H9 (cell line): ENCODE measurements around the gene NEDD4L. TPM values are rescaled to one million over a fixed set of nuclear protein-coding genes. Genes with fewer than 3 reads are reported as not detected.

Experiments
- DNase-seq: peaks from one replicate; pipeline ENCODE4 v3.0.0-alpha.2; 2017
- H2AFZ ChIP-seq: one replicate; pipeline ENCODE4 v1.6.1; 2013; ENCODE audit warnings: mild to moderate bottlenecking, low read length, control low read depth, moderate library complexity
- H2AK5ac ChIP-seq: 2 replicates; pipeline ENCODE4 v1.6.1; 2013; ENCODE audit warnings: low read length, control low read depth, mixed read lengths; ENCODE audit not compliant: insufficient read length
- H2BK120ac ChIP-seq: one replicate; pipeline ENCODE4 v1.6.1; 2013; ENCODE audit warnings: low read depth, mild to moderate bottlenecking, low read length, control low read depth, inconsistent platforms; ENCODE audit not compliant: poor library complexity, severe bottlenecking
- H2BK12ac ChIP-seq: 2 replicates; pipeline ENCODE4 v1.6.1; 2013; ENCODE audit warnings: low read length, control low read depth, mixed read lengths, low read depth; ENCODE audit not compliant: insufficient read length
- H2BK15ac ChIP-seq: 2 replicates; pipeline ENCODE4 v1.6.1; 2013; ENCODE audit warnings: low read depth, low read length, control low read depth
- H2BK20ac ChIP-seq: one replicate; pipeline ENCODE4 v1.6.1; 2013; ENCODE audit warnings: low read depth, mild to moderate bottlenecking, low read length, control low read depth, inconsistent platforms; ENCODE audit not compliant: poor library complexity, severe bottlenecking
- H2BK5ac ChIP-seq: 2 replicates; pipeline ENCODE4 v1.6.1; 2013; ENCODE audit warnings: low read length, control low read depth, mixed read lengths; ENCODE audit not compliant: insufficient read length
- H3K14ac ChIP-seq: 2 replicates; pipeline ENCODE4 v1.6.1; 2013; ENCODE audit warnings: low read length, control low read depth; ENCODE audit not compliant: insufficient read depth
- H3K18ac ChIP-seq: 2 replicates; pipeline ENCODE4 v1.6.1; 2013; ENCODE audit warnings: low read depth, mild to moderate bottlenecking, mixed read lengths, low read length, control low read depth; ENCODE audit not compliant: insufficient read length
- H3K23ac ChIP-seq: 2 replicates; pipeline ENCODE4 v1.6.1; 2013; ENCODE audit warnings: low read length, control low read depth, mixed read lengths, low read depth; ENCODE audit not compliant: insufficient read length
- H3K23me2 ChIP-seq: 2 replicates; pipeline ENCODE4 v1.6.1; 2013; ENCODE audit warnings: low read depth, mild to moderate bottlenecking, mixed read lengths, low read length, control low read depth; ENCODE audit not compliant: insufficient read length, poor library complexity, severe bottlenecking
- H3K27ac ChIP-seq: 2 replicates; pipeline ENCODE4 v1.5.1; 2013; ENCODE audit warnings: low read length, control low read depth, mixed read lengths, low read depth; ENCODE audit not compliant: insufficient read length
- H3K27me3 ChIP-seq: 2 replicates; pipeline ENCODE4 v1.6.1; 2013; ENCODE audit warnings: low read length, control low read depth, inconsistent platforms; ENCODE audit not compliant: insufficient read depth
- H3K4ac ChIP-seq: 2 replicates; pipeline ENCODE4 v1.6.1; 2013; ENCODE audit warnings: low read depth, mild to moderate bottlenecking, control low read depth, inconsistent platforms, low read length, moderate library complexity
- H3K4me1 ChIP-seq: 2 replicates; pipeline ENCODE4 v1.6.1; 2013; ENCODE audit warnings: low read length, control low read depth, inconsistent platforms; ENCODE audit not compliant: insufficient read depth
- H3K4me2 ChIP-seq: 2 replicates; pipeline ENCODE4 v1.6.1; 2013; ENCODE audit warnings: low read length, control low read depth, mixed read lengths; ENCODE audit not compliant: insufficient read length, insufficient read depth
- H3K56ac ChIP-seq: 2 replicates; pipeline ENCODE4 v1.6.1; 2013; ENCODE audit warnings: low read depth, mild to moderate bottlenecking, mixed read lengths, low read length, control low read depth; ENCODE audit not compliant: insufficient read length
- H3K79me1 ChIP-seq: 2 replicates; pipeline ENCODE4 v1.6.1; 2013; ENCODE audit warnings: low read depth, mild to moderate bottlenecking, moderate library complexity, low read length, control low read depth, inconsistent platforms; ENCODE audit not compliant: insufficient read depth, poor library complexity, severe bottlenecking
- H3K79me2 ChIP-seq: 2 replicates; pipeline ENCODE4 v1.6.1; 2013; ENCODE audit warnings: low read length, control low read depth, inconsistent platforms; ENCODE audit not compliant: insufficient read depth
- H3K9ac ChIP-seq: 2 replicates; pipeline ENCODE4 v1.6.1; 2013; ENCODE audit warnings: low read length, control low read depth, mixed read lengths; ENCODE audit not compliant: insufficient read length; ENCODE audit errors: extremely low read depth
- H3K9me3 ChIP-seq: one replicate; pipeline ENCODE4 v1.6.1; 2013; ENCODE audit warnings: low read depth, low read length, inconsistent platforms; ENCODE audit not compliant: control insufficient read depth
- H3T11ph ChIP-seq: one replicate; pipeline ENCODE4 v1.6.1; 2013; ENCODE audit warnings: mild to moderate bottlenecking, low read length, control low read depth, inconsistent platforms
- H4K20me1 ChIP-seq: one replicate; pipeline ENCODE4 v1.6.1; 2013; ENCODE audit not compliant: control insufficient read depth, insufficient read length, insufficient read depth
- H4K5ac ChIP-seq: 2 replicates; pipeline ENCODE4 v1.6.1; 2013; ENCODE audit warnings: low read depth, mild to moderate bottlenecking, mixed read lengths, low read length, control low read depth; ENCODE audit not compliant: insufficient read length
- H4K8ac ChIP-seq: replicated peaks from 2 replicates; pipeline ENCODE4 v1.6.1; 2013; ENCODE audit warnings: low read length, control low read depth, mixed read lengths, low read depth; ENCODE audit not compliant: insufficient read length
- H4K91ac ChIP-seq: 2 replicates; pipeline ENCODE4 v1.6.1; 2013; ENCODE audit warnings: low read depth, mild to moderate bottlenecking, moderate library complexity, mixed read lengths, low read length, control low read depth; ENCODE audit not compliant: insufficient read length
- H3K27ac Mint-ChIP-seq, 3 experiments: 2 replicates in 2 of 3; 3 replicates in 1 of 3; pipeline ENCODE4 v1.8.0; 2020 to 2021; ENCODE audit warnings: mixed read lengths in 3 of 3, mild to moderate bottlenecking in 1 of 3, moderate library complexity in 1 of 3
- H3K27me3 Mint-ChIP-seq: 2 replicates; pipeline ENCODE4 v1.8.0; 2021; ENCODE audit warnings: low read depth, mild to moderate bottlenecking, moderate library complexity, mixed read lengths
- H3K36me3 Mint-ChIP-seq, 3 experiments: 2 replicates in 2 of 3; 3 replicates in 1 of 3; pipeline ENCODE4 v1.8.0; 2020 to 2021; ENCODE audit warnings: low read depth in 3 of 3, mixed read lengths in 3 of 3; ENCODE audit not compliant: insufficient read depth in 1 of 3
- H3K4me1 Mint-ChIP-seq, 2 experiments: 2 replicates each; pipeline ENCODE4 v1.8.0; 2020; ENCODE audit warnings: mixed read lengths in 2 of 2
- H3K4me3 Mint-ChIP-seq, 2 experiments: 2 replicates in 1 of 2; 3 replicates in 1 of 2; pipeline ENCODE4 v1.8.0; 2020 to 2021; ENCODE audit warnings: mild to moderate bottlenecking in 2 of 2, mixed read lengths in 2 of 2, moderate library complexity in 1 of 2
- H3K9me3 Mint-ChIP-seq, 2 experiments: 2 replicates in 1 of 2; 3 replicates in 1 of 2; pipeline ENCODE4 v1.8.0; 2020; ENCODE audit warnings: mild to moderate bottlenecking in 2 of 2, mixed read lengths in 2 of 2, moderate library complexity in 1 of 2
- CTCF ChIP-seq: fragments of 200-600 bp; sonication (generic); conservative IDR thresholded peaks from 3 replicates; pipeline ENCODE4 v1.8.0; 2021; ENCODE audit warnings: antibody characterized with exemption, mild to moderate bottlenecking
- WGBS: extraction: QIAGEN DNeasy Blood & Tissue Kit; methylation state at CpG from one replicate; pipeline ENCODE4 v1.1.7; 2013; ENCODE audit warnings: missing lambda C conversion rate, low lambda C conversion rate, mixed read lengths; ENCODE audit not compliant: insufficient read length; ENCODE audit errors: extremely low coverage; 5-methylcytosine and 5-hydroxymethylcytosine counted together
- total RNA-seq: library from RNA; stranded (reverse); gene quantifications from 2 replicates; pipeline ENCODE4 v1.2.1, GENCODE V29; 2021

Gene NEDD4L
- total RNA-seq, 1 experiment from 2014 or later, result 76.3 TPM

GRCh38 chr18:58180738-58181353 is 136.8 kb downstream of the NEDD4L start:
- Histone ChIP-seq H3T11ph (no peak overlapping the region), H3K4me1 (no peaks in the 10 kb centered on the region; the same call in 1 of the 2 replicates), H4K20me1 (no peaks in the 10 kb centered on the region), H3K27ac (no peak overlapping the region), H3K4ac (no peak overlapping the region), H2AFZ (no peak overlapping the region), H3K56ac (no peak overlapping the region), H3K27me3 (no peaks in the 10 kb centered on the region), H2BK12ac (no peak overlapping the region), H3K23me2 (no peaks in the 10 kb centered on the region), H2BK5ac (no peak overlapping the region), H3K9me3 (no peaks in the 10 kb centered on the region), H4K91ac (no peak overlapping the region), H3K23ac (no peak overlapping the region), H4K8ac (no peak overlapping the region), H2BK20ac (no peak overlapping the region), H2BK15ac (no peak overlapping the region), H3K14ac (no peak overlapping the region), H3K4me2 (no peak overlapping the region), H4K5ac (no peak overlapping the region), H3K79me1 (no peaks in the 10 kb centered on the region), H3K9ac (no peak overlapping the region), H2AK5ac (no peak overlapping the region), H2BK120ac (no peak overlapping the region), H3K18ac (no peak overlapping the region), H3K79me2 (no peaks in the 10 kb centered on the region; the same call in 1 of the 2 replicates)
- no peak overlapping the region for H3K4me3 Mint-ChIP-seq
- no peak overlapping the region for H3K27ac Mint-ChIP-seq
- peak; percentile 89 for TF ChIP-seq CTCF
- H3K36me3 Mint-ChIP-seq, result peaks cover 0 to 4% (median 0%) of the 10 kb centered on the region in 3 experiments; a peak in 2 of 7 replicates
- no CpG with 5 or more reads among the region's 5 CpGs for WGBS
- H3K4me1 Mint-ChIP-seq, result peaks cover 27 to 37% of the 10 kb centered on the region in 2 experiments
- H3K9me3 Mint-ChIP-seq, result peaks cover 2 to 3% of the 10 kb centered on the region in 2 experiments; a peak in 3 of 5 replicates
- no peak for DNase-seq
- H3K27me3 Mint-ChIP-seq, result 0 out of 2 replicates have a peak, but pooled peaks cover 1% of the 10 kb centered on the region
